Stimulated activated CD8-positive, alpha-beta memory T cell treated with anti-CD3 and anti-CD28 coated beads, Interleukin-15, amount 100 ng/mL, for 24 hours (primary cell): Measurements from ENCODE around the gene LIPE.

Experiments
- DNase-seq: peaks from one replicate; pipeline ENCODE4 v3.0.0-alpha.2; 2020; ENCODE audit warnings: low read depth

LIPE gene

DNA sequence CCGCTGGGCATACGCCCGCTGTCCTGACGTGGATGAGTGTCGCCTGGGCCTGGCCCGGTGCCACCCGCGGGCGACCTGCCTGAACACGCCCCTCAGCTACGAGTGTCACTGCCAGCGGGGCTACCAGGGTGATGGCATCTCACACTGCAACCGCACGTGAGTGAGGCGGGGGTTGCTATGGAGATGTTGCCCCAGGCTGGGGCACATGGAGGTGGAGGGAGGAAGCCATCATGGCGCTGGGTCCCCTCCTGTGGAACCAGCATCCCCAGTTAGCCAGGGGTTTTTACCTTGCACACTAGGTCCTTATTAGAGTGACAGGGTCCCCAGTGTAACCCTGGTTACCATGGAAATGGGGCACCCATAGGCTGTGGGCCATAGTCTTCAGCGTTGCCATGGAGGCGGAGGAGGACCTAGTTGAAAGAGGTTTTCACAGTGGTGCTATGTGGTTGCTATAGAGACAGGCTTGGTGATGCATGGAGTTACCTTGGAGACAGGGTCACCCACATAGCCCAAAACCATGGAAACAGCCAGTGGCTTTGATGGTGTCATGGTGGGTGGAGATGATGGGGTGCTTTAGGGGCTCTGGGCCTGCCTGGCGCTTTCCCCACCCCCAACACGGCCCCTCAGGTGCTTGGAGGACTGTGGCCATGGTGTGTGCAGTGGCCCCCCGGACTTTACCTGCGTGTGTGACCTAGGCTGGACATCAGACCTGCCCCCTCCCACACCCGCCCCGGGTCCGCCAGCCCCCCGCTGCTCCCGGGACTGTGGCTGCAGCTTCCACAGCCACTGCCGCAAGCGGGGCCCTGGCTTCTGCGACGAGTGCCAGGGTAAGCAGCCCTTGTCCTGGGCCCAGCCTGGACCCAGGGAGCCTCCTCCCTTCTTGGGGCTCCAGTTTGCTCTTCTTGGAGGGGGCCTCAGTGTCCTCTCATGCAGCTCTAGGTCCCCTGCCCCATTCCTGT is 74.6 kb downstream of the LIPE start:
- DNase-seq = no peak
